ENCODE measurements around the gene SFXN3. TPM values are rescaled to one million over a fixed set of nuclear protein-coding genes. Genes with fewer than 3 reads are reported as not detected.

Gene SFXN3
- total RNA-seq, 6 experiments from 2014 or later: 44.1 to 57.4 (median 50.5) TPM

DNA sequence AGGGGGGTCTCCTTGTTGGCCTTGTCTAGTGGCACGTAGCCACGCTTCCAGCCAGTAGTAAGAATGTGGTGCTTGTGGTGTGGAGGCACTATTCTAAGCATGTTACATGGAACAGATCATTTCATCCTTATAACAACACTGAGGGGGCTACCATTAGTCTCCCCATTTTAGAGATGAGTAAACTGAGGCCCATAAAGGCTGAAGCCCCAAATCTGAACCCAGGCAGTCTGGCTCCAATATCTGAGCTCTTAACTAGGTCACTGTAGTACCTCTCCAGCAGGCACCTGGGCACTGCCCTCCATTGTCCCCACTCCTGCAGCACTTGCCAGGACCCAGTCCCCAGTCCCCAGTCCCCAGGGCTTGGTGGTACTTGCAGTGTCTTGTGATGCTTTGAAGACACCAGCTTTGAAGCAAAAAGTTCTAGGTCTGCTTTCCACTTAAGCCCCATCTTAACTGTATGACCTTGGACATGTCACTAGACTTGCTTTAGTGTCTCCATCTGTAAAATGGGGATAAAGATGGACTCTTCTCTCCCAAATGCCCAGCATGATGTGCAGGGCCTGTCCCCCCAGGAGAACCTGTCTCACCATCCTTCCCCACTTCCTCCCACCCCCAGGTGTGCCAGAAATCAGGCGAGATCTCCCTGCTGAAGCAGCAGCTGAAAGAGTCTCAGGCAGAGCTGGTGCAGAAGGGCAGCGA lies 25.0 kb upstream of the SFXN3 start:
- TF ChIP-seq, protein P1, sequence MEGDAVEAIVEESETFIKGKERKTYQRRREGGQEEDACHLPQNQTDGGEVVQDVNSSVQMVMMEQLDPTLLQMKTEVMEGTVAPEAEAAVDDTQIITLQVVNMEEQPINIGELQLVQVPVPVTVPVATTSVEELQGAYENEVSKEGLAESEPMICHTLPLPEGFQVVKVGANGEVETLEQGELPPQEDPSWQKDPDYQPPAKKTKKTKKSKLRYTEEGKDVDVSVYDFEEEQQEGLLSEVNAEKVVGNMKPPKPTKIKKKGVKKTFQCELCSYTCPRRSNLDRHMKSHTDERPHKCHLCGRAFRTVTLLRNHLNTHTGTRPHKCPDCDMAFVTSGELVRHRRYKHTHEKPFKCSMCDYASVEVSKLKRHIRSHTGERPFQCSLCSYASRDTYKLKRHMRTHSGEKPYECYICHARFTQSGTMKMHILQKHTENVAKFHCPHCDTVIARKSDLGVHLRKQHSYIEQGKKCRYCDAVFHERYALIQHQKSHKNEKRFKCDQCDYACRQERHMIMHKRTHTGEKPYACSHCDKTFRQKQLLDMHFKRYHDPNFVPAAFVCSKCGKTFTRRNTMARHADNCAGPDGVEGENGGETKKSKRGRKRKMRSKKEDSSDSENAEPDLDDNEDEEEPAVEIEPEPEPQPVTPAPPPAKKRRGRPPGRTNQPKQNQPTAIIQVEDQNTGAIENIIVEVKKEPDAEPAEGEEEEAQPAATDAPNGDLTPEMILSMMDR (IDR thresholded peaks at IDR 0.05): no peak
- no peak overlapping the region for H3K27ac Mint-ChIP-seq
- H3K36me3 Mint-ChIP-seq (ENCODE audit: low read depth): peaks cover 3% of the 10 kb centered on the region; the same call in 1 of the 2 replicates
- DNase-seq: no peak
- H3K9me3 Mint-ChIP-seq: no peaks in the 10 kb centered on the region
- no peaks in the 10 kb centered on the region; the same call in none of the 2 replicates for H3K27me3 Mint-ChIP-seq (ENCODE audit: insufficient read depth)
- no peak overlapping the region for H3K4me3 Mint-ChIP-seq
- H3K4me1 Mint-ChIP-seq (ENCODE audit: low read depth): peaks cover 15% of the 10 kb centered on the region

DNA sequence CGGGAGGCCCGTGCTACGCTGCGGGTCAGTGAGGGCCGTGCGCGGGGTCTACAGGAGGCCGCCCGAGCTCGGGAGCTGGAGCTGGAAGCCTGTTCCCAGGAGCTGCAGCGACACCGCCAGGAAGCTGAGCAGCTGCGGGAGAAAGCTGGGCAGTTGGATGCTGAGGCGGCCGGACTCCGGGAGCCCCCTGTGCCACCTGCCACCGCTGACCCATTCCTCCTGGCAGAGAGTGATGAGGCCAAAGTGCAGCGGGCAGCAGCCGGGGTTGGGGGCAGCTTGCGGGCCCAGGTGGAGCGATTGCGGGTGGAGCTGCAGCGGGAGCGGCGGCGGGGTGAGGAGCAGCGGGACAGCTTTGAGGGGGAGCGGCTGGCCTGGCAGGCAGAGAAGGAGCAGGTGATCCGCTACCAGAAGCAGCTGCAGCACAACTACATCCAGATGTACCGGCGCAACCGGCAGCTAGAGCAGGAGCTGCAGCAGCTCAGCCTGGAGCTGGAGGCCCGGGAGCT lies 24.4 kb upstream of the SFXN3 start:
- peaks cover 8% of the 10 kb centered on the region for H3K4me1 Mint-ChIP-seq (ENCODE audit: low read depth)
- no peak overlapping the region for H3K27ac Mint-ChIP-seq
- TF ChIP-seq, protein P1 (IDR thresholded peaks at IDR 0.05): no peak

DNA sequence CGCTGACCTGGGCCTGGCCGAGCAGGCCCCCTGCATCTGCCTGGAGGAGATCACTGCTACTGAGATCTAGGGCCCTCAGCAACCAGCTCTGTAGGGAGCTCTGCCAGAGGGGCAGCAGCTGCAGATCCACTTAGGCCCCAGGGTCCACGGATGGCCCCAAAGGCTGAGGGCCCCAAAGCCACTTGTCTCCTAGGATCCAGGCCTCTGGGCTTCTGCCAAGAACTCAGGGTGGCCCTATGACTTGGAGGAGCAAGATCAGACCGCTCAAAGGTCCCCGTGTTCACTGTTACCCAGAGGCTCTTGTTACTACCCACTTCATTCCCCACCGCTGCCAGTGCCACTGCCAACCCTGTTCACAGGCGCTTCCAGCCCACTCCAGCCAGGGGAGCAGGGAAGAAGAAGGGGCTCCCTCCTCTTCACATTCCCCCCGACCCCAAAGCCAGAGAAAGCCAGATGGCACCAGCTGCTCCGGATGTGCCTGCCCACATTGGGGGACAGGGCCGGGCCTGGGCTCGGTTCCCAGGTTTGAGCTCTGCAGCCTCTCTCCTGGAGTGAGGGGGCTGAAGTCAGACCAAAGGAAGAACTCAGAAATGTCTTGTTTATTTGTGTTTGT lies 23.8 kb upstream of the SFXN3 start:
- no peaks in the 10 kb centered on the region; the same call in none of the 2 replicates for H3K27me3 Mint-ChIP-seq (ENCODE audit: insufficient read depth)
- DNase-seq: no peak
- H3K9me3 Mint-ChIP-seq: no peaks in the 10 kb centered on the region
- no peaks in the 10 kb centered on the region for H3K36me3 Mint-ChIP-seq (ENCODE audit: low read depth)
- peaks cover 7% of the 10 kb centered on the region; the same call in 1 of the 2 replicates for H3K4me1 Mint-ChIP-seq (ENCODE audit: low read depth)
- no peak overlapping the region for H3K27ac Mint-ChIP-seq
- TF ChIP-seq, protein P1 (IDR thresholded peaks at IDR 0.05): no peak
- H3K4me3 Mint-ChIP-seq: no peak overlapping the region

More for the DNA sequence above, 24.4 kb upstream of the SFXN3 start:
- Mint-ChIP-seq H3K36me3 (ENCODE audit: low read depth) (no peaks in the 10 kb centered on the region), H3K9me3 (no peaks in the 10 kb centered on the region), H3K27me3 (ENCODE audit: insufficient read depth) (no peaks in the 10 kb centered on the region; the same call in none of the 2 replicates), H3K4me3 (no peak overlapping the region)
- DNase-seq: no peak

DNA sequence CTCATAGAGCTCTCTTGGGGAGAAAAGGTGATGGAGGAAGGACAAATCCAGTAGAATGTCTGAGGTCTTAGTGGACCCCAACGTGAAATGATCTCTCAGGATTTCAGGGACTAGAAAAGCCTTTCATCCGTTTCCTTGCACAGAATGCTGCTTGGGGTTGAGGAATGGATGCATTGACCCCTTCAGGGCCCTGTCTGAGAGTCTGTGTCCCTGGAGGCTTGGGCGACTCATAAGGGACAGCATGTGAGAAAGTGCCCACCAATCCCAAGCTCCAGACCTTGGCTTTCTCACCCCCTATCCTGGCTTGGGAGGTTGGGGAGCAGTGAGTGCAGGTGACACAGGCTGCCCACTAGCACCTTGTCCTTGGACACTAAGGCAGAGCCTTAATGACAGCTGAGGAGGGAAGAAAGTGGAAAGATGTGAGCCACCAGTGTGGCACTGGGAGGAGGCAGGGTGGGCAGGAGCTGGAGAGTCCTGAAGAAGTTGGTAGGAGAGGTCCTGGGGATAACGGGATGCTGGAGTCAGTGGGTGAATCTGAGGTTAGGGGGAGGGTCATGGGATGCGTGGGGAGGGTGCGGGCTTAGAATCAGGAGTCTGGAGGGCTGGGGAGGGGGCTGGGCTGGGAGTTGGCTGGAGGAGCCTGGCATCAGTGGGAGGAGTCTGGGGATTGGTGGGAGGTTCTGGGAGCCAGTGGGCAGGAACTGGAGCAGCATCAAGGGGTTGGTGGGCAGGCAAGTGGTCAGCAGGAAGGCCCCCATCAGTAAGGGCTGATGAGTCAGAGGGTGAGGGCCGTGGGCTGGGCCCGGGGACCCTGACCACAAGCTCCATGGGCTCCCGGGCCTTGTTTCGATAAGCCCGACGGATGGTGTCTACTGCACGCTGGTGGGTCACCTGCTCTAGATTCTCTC lies 22.9 kb upstream of the SFXN3 start:
- H3K4me1 Mint-ChIP-seq (ENCODE audit: low read depth): peaks cover 17% of the 10 kb centered on the region
- TF ChIP-seq, protein P1 (IDR thresholded peaks at IDR 0.05): no peak
- H3K4me3 Mint-ChIP-seq: no peak overlapping the region
- no peaks in the 10 kb centered on the region for H3K36me3 Mint-ChIP-seq (ENCODE audit: low read depth)
- H3K27me3 Mint-ChIP-seq (ENCODE audit: insufficient read depth): peaks cover 1% of the 10 kb centered on the region
- H3K9me3 Mint-ChIP-seq: no peaks in the 10 kb centered on the region
- DNase-seq: no peak
- H3K27ac Mint-ChIP-seq: peak overlapping the region; percentile 30; the same call in 1 of the 2 replicates

DNA sequence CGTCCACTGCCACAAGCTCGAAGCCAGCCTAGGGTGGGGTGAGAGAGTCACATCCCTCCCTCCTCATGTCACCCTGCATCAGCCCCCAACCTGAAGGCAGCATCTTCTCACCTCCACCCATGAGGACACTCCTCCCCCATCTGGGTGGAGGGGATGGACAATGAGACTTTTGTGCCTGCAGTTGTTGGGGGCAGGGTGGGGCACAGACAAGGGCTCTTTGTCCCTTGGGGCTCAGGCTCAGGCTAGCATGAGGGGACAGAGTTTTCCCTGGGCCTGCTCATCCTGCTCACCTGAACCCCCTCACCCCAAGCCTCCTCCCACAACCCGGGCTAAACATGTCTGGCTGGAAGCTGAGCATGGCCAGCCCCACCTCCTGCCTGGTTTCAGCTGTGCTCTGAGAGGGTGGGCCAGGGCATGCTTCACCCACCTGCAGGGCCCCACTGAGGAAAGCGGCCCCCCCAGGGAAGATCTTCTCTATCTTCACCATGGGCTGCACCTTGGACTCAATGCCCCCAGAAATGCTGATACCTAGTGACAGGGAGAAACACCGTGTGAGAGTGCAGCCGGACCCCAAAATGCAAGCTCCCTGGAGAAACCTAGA lies 22.1 kb upstream of the SFXN3 start:
- H3K4me3 Mint-ChIP-seq: no peak overlapping the region
- peaks cover 23% of the 10 kb centered on the region for H3K4me1 Mint-ChIP-seq (ENCODE audit: low read depth)
- no peaks in the 10 kb centered on the region for H3K9me3 Mint-ChIP-seq
- H3K36me3 Mint-ChIP-seq (ENCODE audit: low read depth): no peaks in the 10 kb centered on the region
- peaks cover 3% of the 10 kb centered on the region for H3K27me3 Mint-ChIP-seq (ENCODE audit: insufficient read depth)
- no peak overlapping the region for H3K27ac Mint-ChIP-seq
- TF ChIP-seq, protein P1 (IDR thresholded peaks at IDR 0.05): no peak
- DNase-seq: no peak

All from HFFc6 (cell line).